ENCODE measurements around the gene PCGF1. TPM values are rescaled to one million over a fixed set of nuclear protein-coding genes. Genes with fewer than 3 reads are reported as not detected.
A peak's percentile ranks its signal among the peaks of the same experiment; 100 is the strongest.

PCGF1 gene
- total and polyA plus RNA-seq, 2 of the 4 experiments (the other 2 are of a cell fraction) = 23.4 to 31.4 TPM

GRCh38 chr2:74497777-74498499 is 9.6 kb downstream of the PCGF1 start:
- Histone ChIP-seq H3K23ac (ENCODE audit: low read depth, low read length) (no peak overlapping the region), H3K27me3 (ENCODE audit: control insufficient read depth, insufficient read depth, low read length) (peaks cover 38% of the 10 kb centered on the region), H4K20me1 (ENCODE audit: insufficient read depth, low read length) (no peaks in the 10 kb centered on the region), H2BK120ac (ENCODE audit: low read depth, low read length) (no peak overlapping the region), H3K27ac (ENCODE audit: insufficient read depth, low read length) (no peak overlapping the region), H3K9me3 (ENCODE audit: control insufficient read depth, insufficient read depth, low read length) (no peaks in the 10 kb centered on the region), H3K4me3 (ENCODE audit: insufficient read depth, low read depth, low read length) (no peak overlapping the region), H4K91ac (ENCODE audit: insufficient read depth, low read depth, low read length) (no peak overlapping the region), H2AK5ac (ENCODE audit: low read depth, low read length) (no peak overlapping the region), H3K4me2 (ENCODE audit: low read depth, low read length) (peak overlapping the region; percentile 74), H2BK15ac (ENCODE audit: low read depth, low read length) (no peak overlapping the region), H4K8ac (ENCODE audit: low read depth in 2 of 2, low read length in 2 of 2) (no peak overlapping the region; a peak in 1 of 4 replicates), H4K5ac (ENCODE audit: low read depth, low read length) (no peak overlapping the region), H2AK9ac (replicated peaks; ENCODE audit: low read depth, low read length, poor library complexity) (no peak overlapping the region), H2BK20ac (ENCODE audit: low read depth, low read length) (no peak overlapping the region; the same call in 1 of the 2 replicates), H3K36me3 (ENCODE audit: control insufficient read depth, insufficient read depth, low read length) (peaks cover 10% of the 10 kb centered on the region; the same call in 1 of the 2 replicates), H3K14ac (replicated peaks; ENCODE audit: low read depth, low read length) (no peak overlapping the region), H3K9me1 (ENCODE audit: insufficient read depth, low read length) (no peaks in the 10 kb centered on the region), H2AFZ (replicated peaks; ENCODE audit: low read length, poor library complexity) (peak overlapping the region; percentile 76), H3K9ac (ENCODE audit: low read depth, low read length) (no peak overlapping the region), H3K4ac (ENCODE audit: low read depth, low read length) (no peak overlapping the region), H2BK5ac (ENCODE audit: low read depth, low read length, poor library complexity, severe bottlenecking) (no peak overlapping the region), H3K18ac (ENCODE audit: low read depth, low read length) (no peak overlapping the region), H3K56ac (ENCODE audit: extremely low read depth, insufficient read depth, low read length) (no peak overlapping the region), H3K4me1 (ENCODE audit: control insufficient read depth, insufficient read depth, low read length) (peaks cover 9% of the 10 kb centered on the region; the same call in 1 of the 2 replicates), H3K79me1 (ENCODE audit: low read depth in 1 of 2, low read length in 2 of 2) (peaks cover 0 to 12% of the 10 kb centered on the region in 2 experiments; a peak in 1 of 4 replicates)
- BruUV-seq (replicated peaks) = no TSS peak
- in situ Hi-C loops (cut with MboI; ENCODE audit: low sequenced_read_pairs) = loop anchor here (25.0 kb wide), 1 partner anchor 364 kb away; no protein-coding TSS in a partner anchor
- TF ChIP-seq FOS (IDR thresholded peaks at IDR 0.05; ENCODE audit: low read depth, low read length) (no peak), MAZ (IDR thresholded peaks at IDR 0.05; ENCODE audit: borderline replicate concordance, low read depth, low read length) (no peak), SMC3 (IDR thresholded peaks at IDR 0.05; ENCODE audit: low read depth, low read length) (no peak)
- TF ChIP-seq, protein P1, sequence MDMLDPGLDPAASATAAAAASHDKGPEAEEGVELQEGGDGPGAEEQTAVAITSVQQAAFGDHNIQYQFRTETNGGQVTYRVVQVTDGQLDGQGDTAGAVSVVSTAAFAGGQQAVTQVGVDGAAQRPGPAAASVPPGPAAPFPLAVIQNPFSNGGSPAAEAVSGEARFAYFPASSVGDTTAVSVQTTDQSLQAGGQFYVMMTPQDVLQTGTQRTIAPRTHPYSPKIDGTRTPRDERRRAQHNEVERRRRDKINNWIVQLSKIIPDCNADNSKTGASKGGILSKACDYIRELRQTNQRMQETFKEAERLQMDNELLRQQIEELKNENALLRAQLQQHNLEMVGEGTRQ (IDR thresholded peaks at IDR 0.05; ENCODE audit: low read depth, low read length) = no peak
- intact Hi-C loops (cut with micrococcal nuclease) = no loop called here
- ChIA-PET CTCF (no interaction called here), POLR2A (ENCODE audit: unreplicated experiment) (no interaction called here)
- dilution Hi-C loops (cut with HindIII; ENCODE audit: low sequenced_read_pairs, unreplicated experiment) = no loop called here
- no peak for DNase-seq
- ATAC-seq (ENCODE audit: low read depth) = no peak
- WGBS, 2 experiments (ENCODE audit: extremely low coverage in 2 of 2, insufficient read length in 1 of 2) = 10% methylated on average over 33 of the region's 61 CpGs; no CpG with 5 or more reads in 1 of the 2 experiments
